22Rv1 (cell line): Measurements from ENCODE around the gene GALNT18.

ENCODE experiments used
- ZFX ChIP-seq: fragments of 450-650 bp; IDR thresholded peaks from 2 replicates; pipeline ENCODE4 v1.6.1; 2017; ENCODE audit warnings: antibody characterized with exemption, borderline replicate concordance
- TF ChIP-seq, protein P1 (sequence below): fragments of 450-650 bp; IDR thresholded peaks from 2 replicates; pipeline ENCODE4 v1.5.1; 2017; ENCODE audit warnings: mild to moderate bottlenecking

DNA sequence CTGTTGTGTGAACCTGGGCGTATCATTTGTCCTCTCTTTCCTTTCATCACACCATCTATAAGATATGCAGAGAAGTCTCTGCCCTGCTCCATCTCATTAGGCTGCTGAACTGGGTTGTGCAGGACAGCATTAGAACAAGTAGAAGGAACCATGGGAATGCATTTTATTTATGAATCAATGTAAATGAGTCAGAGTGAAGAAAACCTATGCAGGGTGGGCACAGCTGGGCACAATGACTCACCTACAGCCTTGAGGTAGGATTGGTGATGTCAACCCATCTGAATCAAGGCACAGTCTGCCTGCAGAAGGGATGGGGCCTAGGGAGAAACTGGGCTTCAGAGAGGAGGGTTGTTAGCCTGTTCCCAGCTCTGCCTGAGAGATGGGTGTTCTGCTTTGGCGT lies 392.2 kb downstream of the GALNT18 start:
- TF ChIP-seq, protein P1, sequence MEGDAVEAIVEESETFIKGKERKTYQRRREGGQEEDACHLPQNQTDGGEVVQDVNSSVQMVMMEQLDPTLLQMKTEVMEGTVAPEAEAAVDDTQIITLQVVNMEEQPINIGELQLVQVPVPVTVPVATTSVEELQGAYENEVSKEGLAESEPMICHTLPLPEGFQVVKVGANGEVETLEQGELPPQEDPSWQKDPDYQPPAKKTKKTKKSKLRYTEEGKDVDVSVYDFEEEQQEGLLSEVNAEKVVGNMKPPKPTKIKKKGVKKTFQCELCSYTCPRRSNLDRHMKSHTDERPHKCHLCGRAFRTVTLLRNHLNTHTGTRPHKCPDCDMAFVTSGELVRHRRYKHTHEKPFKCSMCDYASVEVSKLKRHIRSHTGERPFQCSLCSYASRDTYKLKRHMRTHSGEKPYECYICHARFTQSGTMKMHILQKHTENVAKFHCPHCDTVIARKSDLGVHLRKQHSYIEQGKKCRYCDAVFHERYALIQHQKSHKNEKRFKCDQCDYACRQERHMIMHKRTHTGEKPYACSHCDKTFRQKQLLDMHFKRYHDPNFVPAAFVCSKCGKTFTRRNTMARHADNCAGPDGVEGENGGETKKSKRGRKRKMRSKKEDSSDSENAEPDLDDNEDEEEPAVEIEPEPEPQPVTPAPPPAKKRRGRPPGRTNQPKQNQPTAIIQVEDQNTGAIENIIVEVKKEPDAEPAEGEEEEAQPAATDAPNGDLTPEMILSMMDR = no peak
- TF ChIP-seq ZFX = no peak
